IMR-90 (cell line): ENCODE measurements around the gene PTGR3. TPM values are rescaled to one million over a fixed set of nuclear protein-coding genes. Genes with fewer than 3 reads are reported as not detected.
A peak's percentile ranks its signal among the peaks of the same experiment; 100 is the strongest.

Experiments used
- ATAC-seq: fragments of 200-7000 bp; cut with Tn5 transposase; 2 replicates; pipeline ENCODE4 v1.9.1; 2020; ENCODE audit warnings: low read depth, mild to moderate bottlenecking, moderate library complexity
- BruUV-seq: library from RNA; stranded (reverse); fragments of 400-500 nt; replicated peaks from 2 replicates; lab custom pipeline; 2021; lab: Mats Ljungman, UMichigan
- CTCF ChIA-PET: fragments of 300-600 bp; formaldehyde crosslinking; extraction: SDS; loops from one replicate; lab custom pipeline; 2021; ENCODE audit warnings: antibody characterized with exemption; lab: Yijun Ruan, JAX
- POLR2A ChIA-PET: fragments of 300-600 bp; sonication (Branson Sonifier 250); formaldehyde crosslinking; loops from one replicate; lab custom pipeline; 2022; ENCODE audit warnings: antibody characterized with exemption; ENCODE audit not compliant: unreplicated experiment; lab: Charles Lee
- DNase-seq: peaks from one replicate; pipeline ENCODE4 v3.0.0; 2013
- H2AFZ ChIP-seq: replicated peaks from 2 replicates; pipeline ENCODE3; 2013; ENCODE audit warnings: low read length, mild to moderate bottlenecking; ENCODE audit not compliant: poor library complexity
- H2AK5ac ChIP-seq: 2 replicates; pipeline ENCODE4 v1.6.1; 2013; ENCODE audit warnings: low read depth, low read length, inconsistent platforms
- H2AK9ac ChIP-seq: replicated peaks from 2 replicates; pipeline ENCODE3; 2013; ENCODE audit warnings: mild to moderate bottlenecking, low read depth, low read length, moderate library complexity; ENCODE audit not compliant: poor library complexity
- H2BK120ac ChIP-seq: 2 replicates; pipeline ENCODE4 v1.6.1; 2013; ENCODE audit warnings: low read depth, low read length, inconsistent platforms
- H2BK15ac ChIP-seq: 3 replicates; pipeline ENCODE4 v1.6.1; 2013; ENCODE audit warnings: low read depth, low read length, inconsistent platforms
- H2BK20ac ChIP-seq: 2 replicates; pipeline ENCODE4 v1.6.1; 2013; ENCODE audit warnings: low read depth, mild to moderate bottlenecking, inconsistent platforms, low read length, moderate library complexity
- H2BK5ac ChIP-seq: 2 replicates; pipeline ENCODE4 v1.6.1; 2013; ENCODE audit warnings: mild to moderate bottlenecking, low read depth, low read length, inconsistent platforms; ENCODE audit not compliant: poor library complexity, severe bottlenecking
- H3K14ac ChIP-seq: replicated peaks from 2 replicates; pipeline ENCODE4 v1.6.1; 2013; ENCODE audit warnings: low read depth, low read length, inconsistent platforms
- H3K18ac ChIP-seq: 2 replicates; pipeline ENCODE4 v1.6.1; 2013; ENCODE audit warnings: low read depth, low read length, control low read depth
- H3K23ac ChIP-seq: 2 replicates; pipeline ENCODE4 v1.6.1; 2013; ENCODE audit warnings: low read depth, low read length, inconsistent platforms
- H3K27ac ChIP-seq: 2 replicates; pipeline ENCODE4 v1.5.1; 2013; ENCODE audit warnings: mild to moderate bottlenecking, control low read depth, low read length; ENCODE audit not compliant: insufficient read depth
- H3K27me3 ChIP-seq: 2 replicates; pipeline ENCODE4 v1.6.1; 2013; ENCODE audit warnings: low read length; ENCODE audit not compliant: control insufficient read depth, insufficient read depth
- H3K36me3 ChIP-seq: 2 replicates; pipeline ENCODE4 v1.6.1; 2013; ENCODE audit warnings: low read length, mixed read lengths; ENCODE audit not compliant: control insufficient read depth, insufficient read depth
- H3K4ac ChIP-seq: 2 replicates; pipeline ENCODE4 v1.6.1; 2013; ENCODE audit warnings: low read depth, low read length, inconsistent platforms
- H3K4me1 ChIP-seq: 2 replicates; pipeline ENCODE4 v1.6.1; 2013; ENCODE audit warnings: low read length, mixed read lengths; ENCODE audit not compliant: control insufficient read depth, insufficient read depth
- H3K4me2 ChIP-seq: 2 replicates; pipeline ENCODE4 v1.6.1; 2013; ENCODE audit warnings: low read depth, mild to moderate bottlenecking, control low read depth, low read length, moderate library complexity
- H3K4me3 ChIP-seq: 2 replicates; pipeline ENCODE4 v1.5.1; 2013; ENCODE audit warnings: low read depth, mild to moderate bottlenecking, control low read depth, low read length, moderate library complexity; ENCODE audit not compliant: insufficient read depth
- H3K56ac ChIP-seq: 2 replicates; pipeline ENCODE4 v1.6.1; 2013; ENCODE audit warnings: low read length, inconsistent platforms; ENCODE audit not compliant: insufficient read depth; ENCODE audit errors: extremely low read depth
- H3K79me1 ChIP-seq, 2 experiments: 2 replicates each; pipeline ENCODE4 v1.6.1; 2013; ENCODE audit warnings: low read length in 2 of 2, inconsistent platforms in 1 of 2, low read depth in 1 of 2
- H3K9ac ChIP-seq: 2 replicates; pipeline ENCODE4 v1.6.1; 2013; ENCODE audit warnings: low read depth, low read length, control low read depth
- H3K9me1 ChIP-seq: 2 replicates; pipeline ENCODE4 v1.6.1; 2013; ENCODE audit warnings: low read length, inconsistent platforms; ENCODE audit not compliant: insufficient read depth
- H3K9me3 ChIP-seq: 2 replicates; pipeline ENCODE4 v1.6.1; 2013; ENCODE audit warnings: low read length; ENCODE audit not compliant: control insufficient read depth, insufficient read depth
- H4K20me1 ChIP-seq: 2 replicates; pipeline ENCODE4 v1.6.1; 2013; ENCODE audit warnings: low read length, inconsistent platforms; ENCODE audit not compliant: insufficient read depth
- H4K5ac ChIP-seq: 2 replicates; pipeline ENCODE4 v1.6.1; 2013; ENCODE audit warnings: mild to moderate bottlenecking, low read depth, low read length, control low read depth
- H4K8ac ChIP-seq, 2 experiments: 2 replicates each; pipeline ENCODE4 v1.6.1; 2013; ENCODE audit warnings: low read depth in 2 of 2, low read length in 2 of 2, control low read depth in 1 of 2, inconsistent platforms in 1 of 2
- H4K91ac ChIP-seq: 2 replicates; pipeline ENCODE4 v1.6.1; 2013; ENCODE audit warnings: low read depth, low read length, inconsistent platforms; ENCODE audit not compliant: insufficient read depth
- BHLHE40 ChIP-seq: fragments of 150-350 bp; IDR thresholded peaks from 2 replicates; pipeline ENCODE4 v1.6.1; 2016; ENCODE audit warnings: mild to moderate bottlenecking, low read depth, low read length
- CEBPB ChIP-seq: IDR thresholded peaks from 2 replicates; pipeline ENCODE4 v1.6.1; 2012; ENCODE audit warnings: low read depth, low read length, improper control_type of control experiment
- CHD1 ChIP-seq: IDR thresholded peaks from 2 replicates; pipeline ENCODE4 v1.6.1; 2012; ENCODE audit warnings: low read depth, low read length, improper control_type of control experiment
- CTCF ChIP-seq: conservative IDR thresholded peaks from 2 replicates; pipeline ENCODE4 v1.5.1; 2012; ENCODE audit warnings: mild to moderate bottlenecking, low read depth, low read length, improper control_type of control experiment
- ELK1 ChIP-seq: fragments of 150-350 bp; IDR thresholded peaks from 2 replicates; pipeline ENCODE4 v1.6.1; 2016; ENCODE audit warnings: low read depth, mild to moderate bottlenecking, low read length, moderate library complexity, borderline replicate concordance
- FOS ChIP-seq: fragments of 150-350 bp; IDR thresholded peaks from 2 replicates; pipeline ENCODE4 v1.6.1; 2016; ENCODE audit warnings: low read depth, low read length
- MAZ ChIP-seq: IDR thresholded peaks from 2 replicates; pipeline ENCODE4 v1.6.1; 2012; ENCODE audit warnings: low read depth, mild to moderate bottlenecking, low read length, improper control_type of control experiment, moderate library complexity, borderline replicate concordance
- NFE2L2 ChIP-seq: fragments of 150-350 bp; IDR thresholded peaks from 2 replicates; pipeline ENCODE4 v1.6.1; 2016; ENCODE audit warnings: low read depth, mild to moderate bottlenecking, low read length
- POLR2A ChIP-seq: IDR thresholded peaks from 2 replicates; pipeline ENCODE4 v1.6.1; 2012; ENCODE audit warnings: mild to moderate bottlenecking, low read depth, low read length
- RAD21 ChIP-seq: IDR thresholded peaks from 2 replicates; pipeline ENCODE4 v1.6.1; 2012; ENCODE audit warnings: low read length, improper control_type of control experiment
- SMC3 ChIP-seq: fragments of 150-350 bp; IDR thresholded peaks from 2 replicates; pipeline ENCODE4 v1.6.1; 2016; ENCODE audit warnings: low read depth, mild to moderate bottlenecking, antibody characterized with exemption, low read length, moderate library complexity
- WGBS, 2 experiments: methylation state at CpG; one replicate each; pipeline versions ENCODE4 v1.1.5 to v1.1.7; 2013; ENCODE audit warnings: missing lambda C conversion rate in 2 of 2; ENCODE audit not compliant: insufficient read length in 1 of 2; ENCODE audit errors: extremely low coverage in 2 of 2; 5-methylcytosine and 5-hydroxymethylcytosine counted together
- dilution Hi-C: fragments of 300-500 bp; cut with HindIII; formaldehyde crosslinking; loops from one replicate; pipeline ENCODE4 v1.14.3; 2018; ENCODE audit warnings: low sequenced_read_pairs; ENCODE audit not compliant: unreplicated experiment
- in situ Hi-C: fragments of 300-500 bp; cut with MboI; formaldehyde crosslinking; loops from 3 replicates; pipeline ENCODE4 v1.14.3; 2019; ENCODE audit warnings: low sequenced_read_pairs, inconsistent platforms, mixed read lengths
- intact Hi-C: fragments of 100-400 bp; cut with micrococcal nuclease; formaldehyde crosslinking; loops from 2 replicates; pipeline ENCODE4 v1.10.0; 2022
- polyA plus RNA-seq, 3 experiments: library from polyadenylated mRNA; depleted of rRNA; stranded (reverse); fragments of >200 nt; gene quantifications; 2 replicates each; pipeline ENCODE4 v1.2.3, GENCODE V29; 2012; ENCODE audit warnings: low replicate concordance in 1 of 3
- total RNA-seq: library from RNA; depleted of rRNA; stranded (reverse); fragments of >200 nt; gene quantifications from 2 replicates; pipeline ENCODE4 v1.2.3, GENCODE V29; 2012

Gene PTGR3
- total and polyA plus RNA-seq, 2 of the 4 experiments (the other 2 are of a cell fraction): 16.1 to 26.4 TPM

- H2BK120ac ChIP-seq: no peak overlapping the region
- no peak overlapping the region for H3K18ac ChIP-seq
- H3K23ac ChIP-seq: peak overlapping the region; percentile 49; the same call in 1 of the 2 replicates
- ATAC-seq (no peak), DNase-seq (peak; percentile 27)
- dilution Hi-C loops (no loop called here), intact Hi-C loops (no loop called here), in situ Hi-C loops (loop anchor here (5.0 kb wide), 1 partner anchor 541 kb away; no protein-coding TSS in a partner anchor)
- no peak overlapping the region for H3K9ac ChIP-seq
- peaks cover 7% of the 10 kb centered on the region for H3K4me1 ChIP-seq
- no peak overlapping the region for H2AFZ ChIP-seq
- H3K36me3 ChIP-seq: peaks cover 18% of the 10 kb centered on the region
- H3K4me2 ChIP-seq: no peak overlapping the region
- CTCF ChIA-PET: interaction anchor here (0.7 kb wide), 1 partner anchor 17 kb away, joined by 3 read pairs; no protein-coding TSS in a partner anchor
- no peak overlapping the region for H2BK15ac ChIP-seq
- no peak overlapping the region for H3K27ac ChIP-seq
- H3K9me1 ChIP-seq: peaks cover 9% of the 10 kb centered on the region
- H3K79me1 ChIP-seq: peaks cover 15 to 41% of the 10 kb centered on the region in 2 experiments
- no peak overlapping the region for H3K4ac ChIP-seq
- no peak overlapping the region for H3K56ac ChIP-seq
- no peak overlapping the region for H4K5ac ChIP-seq
- no peak for TF ChIP-seq RAD21
- no peak for TF ChIP-seq FOS
- no peak for TF ChIP-seq NFE2L2
- no peak for TF ChIP-seq MAZ
- no peak for TF ChIP-seq CHD1
- no peak for TF ChIP-seq ELK1
- no peak for TF ChIP-seq CEBPB
- TF ChIP-seq BHLHE40: no peak
- TF ChIP-seq SMC3: no peak
- no peak for TF ChIP-seq CTCF
- no peak for TF ChIP-seq POLR2A
- POLR2A ChIA-PET: no interaction called here
- no peak overlapping the region for H2BK20ac ChIP-seq
- H3K27me3 ChIP-seq: no peaks in the 10 kb centered on the region
- H4K20me1 ChIP-seq: no peaks in the 10 kb centered on the region; the same call in none of the 2 replicates
- 0 out of 2 replicates have a peak overlapping the region, but pooled peaks have one; percentile 34 for H3K14ac ChIP-seq
- H2BK5ac ChIP-seq: no peak overlapping the region
- H4K8ac ChIP-seq: no peak overlapping the region; a peak in 1 of 4 replicates
- no peak overlapping the region for H3K4me3 ChIP-seq
- H3K9me3 ChIP-seq: no peaks in the 10 kb centered on the region
- no peak overlapping the region for H4K91ac ChIP-seq
- no peak overlapping the region for H2AK5ac ChIP-seq
- no peak overlapping the region for H2AK9ac ChIP-seq
- BruUV-seq: no TSS peak
- WGBS, 2 experiments: no CpG with 5 or more reads among the region's 3 CpGs
These were observed 10.9 kb downstream of the PTGR3 start for GRCh38 chr18:75198036-75198435.
